HG03045 (cell line): ENCODE data around the gene STBD1.
"Not testable (repeated sequence)": the region's sequence is repeated elsewhere in the genome, so short reads cannot be mapped to it uniquely, and the experiment has no call there.

Experiments
- ATAC-seq: cut with Tn5 transposase; IDR thresholded peaks from one replicate; pipeline ENCODE4 v1.9.1; 2021; ENCODE audit warnings: mild to moderate bottlenecking, moderate library complexity; ENCODE audit not compliant: unreplicated experiment

Gene STBD1

DNA sequence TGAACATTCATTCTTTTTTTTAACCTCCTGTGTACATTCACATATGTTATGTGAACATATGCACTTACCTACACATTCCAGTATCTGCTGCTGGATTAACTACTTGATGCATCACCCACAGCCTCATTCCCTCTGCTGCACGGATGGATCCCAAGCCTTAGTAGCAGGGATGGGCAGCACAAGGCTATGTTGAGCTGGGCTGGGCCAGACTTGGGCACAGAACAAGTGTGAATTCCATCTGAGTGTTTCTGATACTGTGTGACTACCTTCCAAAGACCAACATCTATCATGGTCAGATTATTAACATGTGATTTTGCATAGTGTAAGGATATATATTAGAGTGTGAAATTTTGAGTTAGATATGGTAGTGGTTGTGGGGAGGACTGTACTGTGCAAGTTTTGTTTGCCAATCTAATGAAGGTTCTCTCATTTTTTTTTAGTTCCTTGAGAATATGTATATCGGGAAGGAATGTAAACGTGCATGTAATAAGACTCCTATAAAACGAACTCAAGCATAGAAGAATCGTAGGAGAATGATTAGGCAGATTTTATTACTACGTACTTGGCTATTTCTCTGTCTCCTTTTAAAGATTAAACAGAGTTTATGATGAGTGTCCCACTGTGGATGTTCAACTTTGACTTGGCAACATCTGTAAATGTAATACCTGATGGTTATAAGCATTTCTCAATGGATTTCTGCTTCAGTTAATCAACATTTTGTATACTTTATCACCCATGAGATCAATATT lies 23.4 kb upstream of the STBD1 start:
- ATAC-seq = no peak

DNA sequence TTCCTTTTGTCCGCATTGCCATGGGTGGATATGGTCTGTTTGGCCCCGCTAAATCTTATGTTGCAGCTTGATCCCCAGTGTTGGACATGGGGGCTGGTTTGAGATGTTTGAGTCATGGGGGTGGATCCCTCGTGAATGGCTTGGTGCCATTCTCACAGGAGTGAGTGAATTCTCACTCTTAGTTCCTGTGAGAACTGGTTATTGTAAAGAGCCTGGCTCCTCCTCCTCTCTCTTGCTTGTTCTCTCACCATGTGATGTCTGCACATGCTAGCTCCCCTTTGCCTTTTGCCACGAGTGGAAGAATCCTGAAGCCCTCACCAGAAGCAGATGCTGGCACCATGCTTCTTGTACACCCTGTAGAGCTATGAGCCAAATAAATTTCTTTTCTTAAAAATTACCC lies 22.6 kb upstream of the STBD1 start:
- no peak for ATAC-seq

DNA sequence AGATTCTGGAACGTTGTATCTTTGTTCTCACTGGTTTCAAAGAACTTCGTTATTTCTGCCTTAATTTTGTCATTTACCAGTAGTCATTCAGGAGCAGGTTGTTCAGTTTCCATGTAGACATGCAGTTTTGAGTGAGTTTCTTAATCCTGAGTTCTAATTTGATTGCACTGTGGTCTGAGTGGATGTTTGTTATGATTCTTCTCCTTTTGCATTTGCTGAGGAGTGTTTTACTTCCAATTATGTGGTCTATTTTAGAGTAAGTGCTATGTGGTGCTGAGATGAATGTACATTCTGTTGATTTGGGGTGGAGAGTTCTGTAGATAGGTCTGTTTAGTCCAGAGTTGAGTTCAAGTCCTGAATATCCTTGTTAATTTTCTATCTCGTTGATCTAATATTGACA lies 18.7 kb upstream of the STBD1 start:
- not testable (repeated sequence) for ATAC-seq

DNA sequence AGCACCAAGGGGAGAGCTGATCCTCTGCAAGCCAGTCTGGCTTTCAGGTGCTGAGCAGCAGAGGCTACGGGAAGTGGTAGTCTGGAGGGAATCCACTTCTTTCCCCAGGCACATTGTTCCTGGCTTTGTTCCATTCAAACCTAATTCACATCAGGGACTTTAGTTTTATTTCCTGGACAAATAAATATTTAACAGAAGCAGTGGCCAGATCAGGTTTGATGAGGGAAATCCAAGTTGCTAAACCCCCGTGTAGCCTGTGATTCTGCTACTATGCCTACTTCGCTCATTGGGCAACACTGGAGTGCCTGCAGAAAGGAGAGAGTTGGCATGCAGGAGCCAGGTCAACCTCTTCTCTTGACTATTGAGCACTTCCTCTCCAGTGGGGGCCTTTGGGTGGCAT lies 13.8 kb upstream of the STBD1 start:
- no peak for ATAC-seq

DNA sequence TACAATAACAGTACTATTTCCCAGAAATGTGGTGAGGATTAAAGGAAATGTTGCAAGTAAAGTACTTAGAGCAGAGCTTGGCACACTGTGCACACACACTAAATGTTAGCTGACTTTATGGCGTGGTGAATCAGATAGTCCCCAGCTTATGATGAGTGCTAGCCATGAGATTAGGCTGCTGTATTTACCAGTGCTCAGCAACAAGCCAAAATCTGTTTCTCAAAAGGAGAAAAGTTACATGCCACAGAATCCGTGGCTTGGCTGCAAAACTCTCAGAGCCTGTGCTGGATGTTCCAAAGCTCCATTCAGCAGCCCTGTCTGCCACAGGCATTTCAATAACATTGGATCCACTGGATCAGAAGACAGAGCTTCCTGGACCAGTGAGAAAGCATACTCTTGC lies 12.8 kb upstream of the STBD1 start:
- ATAC-seq = no peak

DNA sequence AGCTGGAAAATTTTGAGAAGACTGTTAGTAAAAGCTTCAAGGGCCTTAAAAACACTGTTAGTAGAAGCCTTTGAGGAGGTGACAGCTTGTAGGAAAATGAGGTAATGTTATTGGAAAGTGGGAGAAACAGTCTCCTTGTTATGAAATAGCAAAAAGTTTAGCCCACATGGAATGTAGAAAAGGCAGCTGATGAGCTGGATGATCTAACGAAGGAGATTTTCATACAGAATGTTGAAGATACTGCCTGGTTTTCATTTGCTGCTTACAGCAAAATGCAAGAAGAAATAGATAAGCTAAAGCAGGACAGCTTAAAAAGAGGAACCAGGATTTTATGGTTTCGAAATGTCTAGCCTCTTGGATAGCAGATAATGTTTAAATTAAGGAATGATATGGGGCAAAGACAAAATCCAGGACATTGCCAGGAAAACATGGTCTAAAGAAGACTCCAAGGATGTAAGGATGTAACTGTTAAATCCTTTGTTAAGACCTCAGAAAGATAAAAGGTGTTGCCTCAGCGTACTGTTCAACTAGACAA lies 10.2 kb upstream of the STBD1 start:
- no peak for ATAC-seq

DNA sequence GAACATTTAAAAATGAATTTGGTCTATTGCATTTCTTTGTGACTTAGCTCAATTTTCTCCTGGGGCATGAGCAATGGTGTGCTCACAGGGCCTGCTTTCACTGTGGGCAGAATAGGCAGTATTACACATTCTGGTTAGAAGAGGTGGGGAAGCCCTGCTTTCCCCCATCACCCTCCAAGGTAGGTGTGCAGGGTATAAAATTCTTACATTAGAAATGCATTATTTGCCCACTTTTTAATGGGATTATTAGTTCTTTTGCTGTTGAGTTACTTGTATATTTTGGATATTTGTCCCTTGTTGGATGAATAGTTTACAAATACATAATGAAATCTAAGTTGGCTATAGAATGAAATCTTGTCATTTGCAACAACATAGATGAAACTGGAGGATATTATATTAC lies 8.3 kb upstream of the STBD1 start:
- ATAC-seq = no peak

DNA sequence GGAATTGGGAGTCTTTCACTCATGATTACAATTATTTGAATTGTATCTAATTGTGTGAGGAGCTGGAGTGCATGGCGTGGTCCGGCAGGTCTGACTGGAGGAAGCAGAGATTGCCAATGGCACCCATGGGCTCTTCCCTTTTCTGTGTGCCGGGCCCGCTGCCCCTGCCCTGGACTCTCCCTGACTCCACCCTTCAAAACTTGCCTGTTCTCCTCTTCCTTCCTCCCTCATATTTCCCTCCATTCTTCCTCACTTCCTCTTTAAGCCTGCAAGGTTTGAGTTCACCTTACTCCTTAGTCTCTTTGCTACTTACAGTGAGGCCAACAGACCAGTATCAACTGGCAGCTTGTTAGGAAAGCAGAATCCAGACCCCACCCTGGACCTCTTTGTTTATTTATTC lies 6.5 kb upstream of the STBD1 start:
- no peak for ATAC-seq

DNA sequence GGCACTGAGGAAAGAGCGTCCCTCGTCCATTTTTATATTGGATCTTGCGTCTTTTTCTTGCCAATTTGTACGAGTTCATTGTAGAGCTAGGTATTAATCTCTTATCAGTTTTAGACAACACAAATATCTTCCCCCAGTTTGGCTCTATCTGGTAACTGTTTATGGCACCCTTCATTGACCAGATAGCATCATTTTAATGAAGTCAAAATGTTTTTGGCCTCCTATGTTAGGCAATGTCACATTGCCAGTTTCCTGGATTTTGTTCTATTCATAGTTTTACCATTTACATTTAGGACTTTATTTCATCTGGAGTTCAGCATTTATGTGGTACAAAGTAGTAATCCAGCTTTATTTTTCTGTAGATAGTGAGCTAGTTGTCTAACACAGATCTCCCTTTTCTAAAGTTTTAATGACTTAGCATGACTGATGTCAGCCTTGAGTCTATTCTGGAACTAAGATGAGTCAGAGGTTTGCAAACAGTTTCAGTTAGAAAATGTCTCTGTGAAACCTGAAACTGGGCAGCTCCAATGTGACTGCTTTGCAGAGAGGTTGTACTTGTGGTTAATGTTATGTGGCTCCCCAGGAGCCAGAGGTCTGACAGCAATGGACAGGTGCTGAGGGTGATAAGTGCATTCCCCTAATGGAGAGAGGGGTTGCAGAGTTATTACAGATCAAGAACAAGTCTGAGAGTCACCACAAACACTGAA lies 5.3 kb upstream of the STBD1 start:
- ATAC-seq = peak; percentile 98

DNA sequence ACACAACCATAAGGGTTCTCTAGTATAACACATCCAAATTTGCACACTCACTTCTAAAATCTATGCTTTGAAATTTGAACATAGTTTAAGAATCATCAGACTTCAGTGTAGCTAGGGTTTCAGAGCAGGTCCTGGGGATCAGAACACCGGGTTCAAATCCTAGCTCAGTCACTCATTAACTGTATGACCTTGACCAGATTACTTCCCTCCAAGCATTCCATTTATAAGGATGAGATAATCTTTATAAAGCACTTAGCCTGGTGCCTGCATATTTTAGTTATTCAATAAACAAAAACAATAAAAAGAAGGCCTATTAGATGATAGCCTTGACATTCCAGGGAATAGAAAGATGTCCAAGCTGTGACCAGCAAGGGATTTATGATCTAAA lies 4.8 kb upstream of the STBD1 start:
- no peak for ATAC-seq

DNA sequence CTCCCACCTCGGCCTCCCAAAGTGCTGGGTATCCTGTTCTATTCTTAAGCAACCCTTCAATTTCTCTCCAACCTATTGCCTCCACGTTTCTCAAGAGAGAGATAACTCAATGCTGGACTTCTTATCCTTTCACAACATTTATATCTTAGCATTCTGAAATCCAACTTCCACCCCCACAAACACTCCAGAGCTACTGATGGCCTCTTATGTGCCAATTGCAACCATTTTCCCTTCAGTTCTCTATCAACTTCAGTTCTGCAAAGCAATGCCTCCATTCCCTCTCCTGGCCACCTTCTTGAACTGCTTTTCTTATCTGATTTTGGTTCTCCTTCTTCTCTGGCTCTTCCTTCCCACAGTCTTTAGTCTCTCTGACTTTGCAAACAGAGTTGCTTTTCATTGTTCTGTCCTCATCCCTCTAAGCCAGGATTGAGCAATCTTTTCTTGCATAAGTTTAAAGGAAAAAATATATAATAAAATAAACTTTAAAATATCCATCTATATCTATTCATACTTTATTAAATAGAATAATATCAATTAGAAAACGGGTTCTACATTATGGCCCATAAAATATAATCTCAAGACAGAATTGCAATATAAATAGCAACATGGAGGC lies 3.6 kb upstream of the STBD1 start:
- ATAC-seq = no peak

DNA sequence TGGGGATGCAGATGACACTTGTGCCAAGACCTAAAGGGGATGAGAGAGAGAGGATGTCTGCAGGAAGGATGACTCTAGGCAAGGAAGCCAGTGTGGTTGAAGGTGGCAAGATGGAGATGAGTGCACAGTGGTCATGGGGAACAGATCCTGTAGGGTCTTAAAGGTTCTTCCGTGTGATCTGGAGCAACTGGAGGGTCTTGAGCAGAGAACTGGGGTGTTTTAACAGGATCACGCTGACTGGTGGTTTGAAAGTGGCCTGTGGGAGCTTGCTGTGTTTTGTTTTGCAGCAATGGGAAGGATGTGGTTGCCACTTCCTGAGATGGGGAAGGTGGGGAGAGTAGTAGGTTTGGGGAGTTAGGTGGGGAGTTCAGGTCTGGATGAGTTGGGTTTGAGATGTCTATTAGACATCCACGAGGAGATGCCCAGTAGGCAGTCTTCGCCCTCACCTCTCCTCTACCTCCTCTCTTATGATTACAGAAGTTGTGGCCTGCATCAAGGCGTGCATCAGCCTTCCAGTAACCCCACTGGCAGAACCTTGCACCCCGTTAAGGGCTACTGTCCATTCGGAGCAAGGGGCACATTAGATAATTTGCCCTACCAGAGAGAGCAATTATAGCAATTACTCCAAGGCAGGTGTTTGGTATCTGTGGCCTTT lies 1.4 kb upstream of the STBD1 start:
- no peak for ATAC-seq

DNA sequence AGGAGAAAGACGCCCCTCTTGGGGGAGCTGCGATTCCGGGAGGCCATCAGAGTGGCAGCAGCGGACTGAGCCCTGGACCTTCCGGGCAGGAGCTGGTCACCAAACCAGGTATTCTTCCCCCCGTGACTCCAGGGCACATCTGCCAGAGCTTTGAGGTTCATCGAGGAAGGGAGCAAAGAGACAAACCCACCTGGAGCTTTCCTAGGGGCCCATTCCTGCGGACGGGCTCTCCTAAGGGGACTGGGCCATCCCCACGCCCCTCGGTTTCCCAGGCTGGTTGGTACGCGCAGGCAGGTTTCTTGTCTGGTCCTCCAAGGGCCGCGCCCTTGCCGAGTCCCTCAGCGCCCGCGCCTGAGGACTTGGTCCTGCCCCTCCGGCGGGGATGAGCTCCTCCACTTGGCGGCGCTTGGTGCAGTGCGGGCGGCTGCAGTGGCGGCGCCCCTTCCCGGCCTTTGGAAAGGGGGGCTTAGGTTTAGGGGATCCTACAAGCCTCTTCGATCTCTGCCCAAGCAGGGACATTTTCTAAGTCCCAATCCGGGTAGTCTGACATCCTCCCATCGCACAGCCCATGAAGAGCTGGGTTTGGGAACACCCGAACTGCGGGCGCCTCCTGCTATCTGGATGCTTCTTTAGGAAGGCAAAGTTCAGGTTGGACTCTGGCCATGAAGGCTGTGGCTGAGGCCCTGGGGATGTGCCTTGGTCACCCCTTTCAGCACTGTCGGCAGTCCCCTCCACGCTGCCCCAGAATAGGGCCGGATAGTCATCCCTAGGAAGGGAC lies 538 bp downstream of the STBD1 start:
- no peak for ATAC-seq

DNA sequence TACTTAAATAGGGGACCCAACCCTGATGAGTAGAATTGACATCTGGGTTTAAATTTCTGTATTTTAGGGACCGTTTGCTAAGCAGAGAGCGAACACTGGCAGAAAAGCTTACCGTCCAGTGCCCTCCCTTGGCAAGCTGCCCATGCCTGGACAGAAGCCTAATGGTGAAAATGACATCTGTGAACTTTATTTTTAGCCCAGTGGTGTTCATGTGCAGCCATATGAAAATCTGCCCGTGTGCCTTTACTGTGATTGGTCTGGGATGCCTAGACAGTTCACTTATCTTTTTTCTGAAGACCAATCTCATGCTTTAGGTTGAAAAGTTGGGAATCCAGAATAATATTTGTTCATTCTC lies 1.1 kb downstream of the STBD1 start:
- ATAC-seq = no peak

DNA sequence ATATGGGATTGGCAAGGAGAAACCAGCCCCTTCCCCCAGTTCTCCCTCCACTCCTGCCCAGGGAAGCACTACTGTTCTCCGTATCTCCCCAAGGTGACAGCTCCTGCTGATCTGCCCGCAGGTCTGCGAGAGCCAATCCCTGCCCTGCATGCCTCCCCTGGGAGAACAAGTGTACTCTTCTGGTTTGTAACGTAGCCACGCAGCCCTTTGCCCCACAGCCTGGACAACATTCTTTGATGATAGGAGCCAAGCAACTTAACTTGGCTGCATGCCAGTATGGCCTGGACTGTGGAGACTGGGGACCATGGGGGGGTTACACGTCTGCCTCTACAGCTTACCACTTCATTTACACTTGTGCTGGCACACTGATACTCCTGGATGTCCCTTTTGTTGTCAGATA lies 2.0 kb downstream of the STBD1 start:
- no peak for ATAC-seq

DNA sequence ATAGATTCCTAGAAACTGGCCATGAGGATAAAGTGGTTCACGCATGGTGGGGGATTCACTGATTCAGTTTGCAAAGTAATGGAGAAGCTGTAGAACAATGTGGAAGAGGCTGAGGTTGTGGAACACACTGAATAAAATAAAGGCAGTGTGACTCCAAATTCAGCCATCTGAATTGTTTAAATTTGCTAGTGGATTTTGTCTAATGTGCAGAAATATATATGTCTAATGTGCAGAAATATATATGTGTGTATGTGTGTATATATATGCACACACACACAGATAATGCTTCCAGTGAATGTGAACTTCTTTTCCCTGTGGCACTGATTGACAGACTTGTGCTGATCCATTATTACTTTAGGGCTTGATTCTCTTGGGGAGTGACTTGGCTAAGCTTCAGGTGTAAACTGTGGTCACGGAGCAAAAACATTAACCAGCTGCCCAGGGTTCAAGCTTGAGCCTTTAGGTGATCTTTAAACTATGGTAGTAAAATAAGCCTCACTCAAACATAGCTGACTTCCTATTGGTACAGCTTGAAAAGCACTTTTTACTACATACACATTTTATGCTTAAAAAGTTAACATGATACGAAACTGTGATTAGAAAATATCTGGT lies 3.5 kb downstream of the STBD1 start:
- ATAC-seq = no peak

DNA sequence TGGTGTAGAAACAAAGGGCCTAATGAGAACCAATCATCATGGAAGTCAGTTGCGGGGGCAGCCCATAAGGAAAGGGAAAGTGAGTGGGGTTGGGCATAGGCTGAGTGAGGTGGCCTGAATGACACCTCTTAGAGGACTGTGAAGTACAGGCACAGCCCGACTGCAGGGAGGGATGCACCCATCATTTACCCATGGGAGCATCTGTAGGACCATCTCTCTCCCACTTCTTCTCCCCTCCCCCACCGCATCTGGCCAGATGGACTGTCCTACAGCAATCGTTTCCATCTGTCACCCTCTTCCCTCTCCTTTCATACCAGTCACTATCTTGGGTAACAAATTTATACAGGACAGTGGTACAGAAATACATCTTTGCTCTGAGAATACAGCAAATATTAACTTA lies 4.2 kb downstream of the STBD1 start:
- no peak for ATAC-seq

DNA sequence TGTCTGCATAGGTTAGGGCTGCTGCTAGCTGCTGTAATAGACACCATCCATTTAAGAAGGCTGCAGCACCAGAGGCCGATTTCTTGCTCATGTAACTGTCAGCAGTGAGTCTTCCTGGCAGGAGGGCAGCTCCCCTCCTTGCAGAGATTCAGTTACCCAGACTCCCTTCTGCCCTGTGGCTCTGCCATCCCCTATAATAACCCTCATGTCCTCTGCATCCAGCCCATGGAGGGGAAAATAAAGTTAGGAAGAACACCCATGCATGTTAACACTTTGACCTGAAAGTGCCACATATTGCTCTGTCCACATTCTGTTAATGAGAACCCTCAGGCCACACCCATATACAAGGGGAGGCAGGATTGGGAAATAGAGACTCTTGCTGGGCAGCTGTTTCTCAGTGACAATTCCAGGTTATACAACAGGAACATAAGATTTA lies 5.4 kb downstream of the STBD1 start:
- ATAC-seq = no peak

DNA sequence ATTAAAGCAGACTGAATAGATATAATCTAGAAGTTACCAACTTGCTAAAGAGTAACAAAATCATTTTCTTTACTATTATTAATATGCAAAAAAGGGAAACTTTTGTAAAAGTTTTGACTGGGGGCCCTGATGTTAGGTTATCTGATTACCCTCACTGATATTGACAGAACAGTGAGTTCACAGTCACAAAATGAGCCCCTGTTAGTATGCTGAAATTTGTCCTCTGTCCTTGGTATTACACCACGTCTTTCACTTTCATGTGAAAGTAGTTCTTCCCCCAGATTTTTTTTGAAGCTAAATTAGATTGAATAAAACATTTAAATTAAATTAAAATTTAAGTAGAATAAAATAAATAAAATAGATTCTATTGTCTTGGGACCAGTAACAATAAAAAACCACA lies 5.9 kb downstream of the STBD1 start:
- no peak for ATAC-seq

DNA sequence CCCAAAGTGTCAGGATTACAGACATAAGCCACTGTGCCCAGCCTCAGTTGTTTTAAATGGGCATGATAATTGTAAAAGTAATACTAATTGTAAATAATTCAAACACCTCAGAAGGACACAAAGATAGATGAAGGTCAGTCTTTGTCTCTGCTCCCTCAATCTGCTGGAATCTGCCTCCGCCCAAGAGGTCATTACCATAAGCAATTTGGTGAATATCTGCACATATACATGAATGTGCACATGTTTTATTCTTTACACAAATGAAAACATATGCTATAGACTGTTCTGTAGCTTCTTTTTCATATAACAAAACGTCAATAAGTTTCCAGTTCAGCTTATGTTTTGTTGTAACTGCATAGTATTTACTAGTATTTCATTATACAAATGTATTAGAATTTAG lies 7.0 kb downstream of the STBD1 start:
- ATAC-seq = no peak
